IPS DF 6.9 (cell line): ENCODE results near the gene CALML4.
"Not testable (repeated sequence)": the region's sequence is repeated elsewhere in the genome, so short reads cannot be mapped to it uniquely, and the experiment has no call there.

Experiments used
- DNase-seq: peaks from one replicate; pipeline ENCODE4 v3.0.0-alpha.2; 2013; ENCODE audit warnings: low read depth, low spot score
- H3K27ac ChIP-seq: one replicate; pipeline ENCODE4 v1.5.1; 2013; ENCODE audit warnings: low read length, control low read depth
- H3K27me3 ChIP-seq: 2 replicates; pipeline ENCODE4 v1.6.1; 2013; ENCODE audit warnings: mild to moderate bottlenecking, low read length; ENCODE audit not compliant: control insufficient read depth, insufficient read depth
- H3K36me3 ChIP-seq: 2 replicates; pipeline ENCODE4 v1.6.1; 2013; ENCODE audit warnings: low read length; ENCODE audit not compliant: control insufficient read depth, insufficient read depth
- H3K4me1 ChIP-seq: 2 replicates; pipeline ENCODE4 v1.6.1; 2013; ENCODE audit warnings: low read length; ENCODE audit not compliant: control insufficient read depth, insufficient read depth
- H3K4me3 ChIP-seq: 2 replicates; pipeline ENCODE4 v1.5.1; 2013; ENCODE audit warnings: mild to moderate bottlenecking, low read length
- H3K9me3 ChIP-seq: 2 replicates; pipeline ENCODE4 v1.6.1; 2013; ENCODE audit warnings: low read length, inconsistent platforms; ENCODE audit not compliant: control insufficient read depth, insufficient read depth
- WGBS: extraction: QIAGEN DNeasy Blood & Tissue Kit; methylation state at CpG from one replicate; pipeline ENCODE4 v1.1.7; 2013; ENCODE audit warnings: mixed read lengths, missing lambda C conversion rate; ENCODE audit not compliant: insufficient read length, insufficient coverage; 5-methylcytosine and 5-hydroxymethylcytosine counted together

Gene CALML4

GRCh38 chr15:68224108-68224507, 19.0 kb upstream of the CALML4 start:
- no peak for DNase-seq
- WGBS: no CpG with 5 or more reads among the region's 3 CpGs
- H3K4me3 ChIP-seq: no peak overlapping the region
- 0 out of 2 replicates have a peak, but pooled peaks cover 1% of the 10 kb centered on the region for H3K4me1 ChIP-seq
- no peaks in the 10 kb centered on the region for H3K27me3 ChIP-seq
- no peaks in the 10 kb centered on the region; the same call in 1 of the 2 replicates for H3K9me3 ChIP-seq
- H3K36me3 ChIP-seq: peaks cover 3% of the 10 kb centered on the region; the same call in 1 of the 2 replicates
- H3K27ac ChIP-seq: no peak overlapping the region

GRCh38 chr15:68223171-68223570, 18.0 kb upstream of the CALML4 start:
- DNase-seq: no peak
- Histone ChIP-seq H3K27ac (no peak overlapping the region), H3K4me3 (no peak overlapping the region), H3K27me3 (no peaks in the 10 kb centered on the region), H3K9me3 (no peaks in the 10 kb centered on the region; the same call in 1 of the 2 replicates), H3K4me1 (no peaks in the 10 kb centered on the region), H3K36me3 (peaks cover 9% of the 10 kb centered on the region)
- no CpG with 5 or more reads among the region's 6 CpGs for WGBS

DNA sequence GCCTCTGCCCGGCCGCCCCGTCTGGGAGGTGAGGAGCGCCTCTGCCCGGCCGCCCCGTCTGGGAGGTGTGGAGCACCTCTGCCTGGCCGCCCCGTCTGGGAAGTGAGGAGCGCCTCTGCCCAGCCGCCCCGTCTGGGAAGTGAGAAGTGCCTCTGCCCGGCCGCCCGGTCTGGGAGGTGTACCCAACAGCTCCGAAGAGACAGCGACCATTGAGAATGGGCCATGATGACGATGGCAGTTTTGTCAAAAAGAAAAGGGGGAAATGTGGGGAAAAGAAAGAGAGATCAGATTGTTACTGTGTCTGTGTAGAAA, 17.3 kb upstream of the CALML4 start:
- not testable (repeated sequence) for H3K27me3 ChIP-seq, H3K9me3 ChIP-seq, DNase-seq, H3K4me3 ChIP-seq, H3K4me1 ChIP-seq, H3K36me3 ChIP-seq, H3K27ac ChIP-seq
- WGBS: no CpG with 5 or more reads among the region's 18 CpGs

DNA sequence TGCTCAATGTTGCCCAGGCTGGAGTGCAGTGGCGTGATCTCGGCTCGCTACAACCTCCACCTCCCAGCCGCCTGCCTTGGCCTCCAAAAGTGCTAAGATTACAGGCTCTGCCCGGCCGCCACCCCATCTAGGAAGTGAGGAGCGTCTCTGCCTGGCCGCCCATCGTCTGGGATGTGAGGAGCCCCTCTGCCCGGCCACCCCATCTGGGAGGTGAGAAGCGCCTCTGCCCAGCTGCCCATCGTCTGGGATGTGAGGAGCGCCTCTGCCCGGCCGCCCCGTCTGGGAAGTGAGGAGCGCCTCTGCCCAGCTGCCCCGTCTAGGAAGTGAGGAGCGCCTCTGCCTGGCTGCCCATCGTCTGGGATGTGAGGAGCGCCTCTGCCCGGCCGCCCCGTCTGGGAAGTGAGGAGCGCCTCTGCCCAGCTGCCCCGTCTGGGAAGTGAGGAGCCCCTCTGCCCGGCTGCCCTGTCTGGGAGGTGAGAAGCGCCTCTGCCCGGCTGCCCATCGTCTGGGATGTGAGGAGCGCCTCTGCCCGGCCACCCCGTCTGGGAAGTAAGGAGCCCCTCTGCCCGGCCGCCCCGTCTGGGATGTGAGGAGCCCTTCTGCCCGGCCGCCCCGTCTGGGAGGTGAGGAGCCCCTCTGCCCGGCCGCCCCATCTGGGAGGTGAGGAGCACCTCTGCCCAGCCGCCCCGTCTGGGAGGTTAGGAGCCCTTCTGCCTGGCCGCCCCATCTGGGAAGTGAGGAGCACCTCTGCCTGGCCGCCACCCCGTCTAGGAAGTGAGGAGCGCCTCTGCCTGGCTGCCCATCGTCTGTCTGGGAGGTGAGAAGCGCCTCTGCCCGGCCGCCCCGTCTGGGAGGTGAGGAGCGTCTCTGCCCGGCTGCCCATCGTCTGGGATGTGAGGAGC, 16.6 kb upstream of the CALML4 start:
- H3K4me1 ChIP-seq, H3K9me3 ChIP-seq, H3K27me3 ChIP-seq, DNase-seq, H3K4me3 ChIP-seq, H3K36me3 ChIP-seq, H3K27ac ChIP-seq: not testable (repeated sequence)
- no CpG with 5 or more reads among the region's 55 CpGs for WGBS

- WGBS: no CpG with 5 or more reads among the region's 6 CpGs
- DNase-seq: no peak
- H3K27me3 ChIP-seq: no peaks in the 10 kb centered on the region
- H3K9me3 ChIP-seq: no peaks in the 10 kb centered on the region; the same call in 1 of the 2 replicates
- peaks cover 9% of the 10 kb centered on the region for H3K36me3 ChIP-seq
- no peak overlapping the region for H3K4me3 ChIP-seq
- no peak overlapping the region for H3K27ac ChIP-seq
- no peaks in the 10 kb centered on the region for H3K4me1 ChIP-seq
These were observed 15.8 kb upstream of the CALML4 start for GRCh38 chr15:68220967-68221366.

DNA sequence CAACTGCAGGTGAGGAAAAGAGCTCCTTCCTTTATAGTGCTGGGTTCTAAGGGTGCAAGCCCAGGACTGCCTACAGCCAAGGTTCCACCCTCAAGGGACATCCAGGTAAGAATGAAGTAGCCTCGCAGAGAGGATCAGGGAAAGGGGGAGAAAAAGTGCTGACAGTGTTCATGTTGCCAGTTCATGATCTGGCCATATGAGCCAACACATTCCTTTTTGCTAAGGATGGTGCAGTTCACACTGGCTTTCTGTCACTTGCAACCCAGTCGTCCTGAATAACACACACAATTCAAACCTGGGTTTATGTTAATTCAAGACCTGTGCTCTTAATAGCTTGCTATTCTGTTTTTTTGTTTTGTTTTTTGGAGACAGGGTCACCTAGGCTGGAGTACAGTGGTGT, 15.4 kb upstream of the CALML4 start:
- no peak for DNase-seq
- Histone ChIP-seq H3K36me3 (peaks cover 9% of the 10 kb centered on the region), H3K27me3 (no peaks in the 10 kb centered on the region), H3K27ac (no peak overlapping the region), H3K9me3 (no peaks in the 10 kb centered on the region; the same call in 1 of the 2 replicates), H3K4me1 (no peaks in the 10 kb centered on the region), H3K4me3 (no peak overlapping the region)
- WGBS: no CpG with 5 or more reads among the region's 2 CpGs

GRCh38 chr15:68218847-68219798, 14.0 kb upstream of the CALML4 start:
- no CpG with 5 or more reads among the region's 9 CpGs for WGBS
- DNase-seq: no peak
- H3K27ac ChIP-seq: no peak overlapping the region
- no peaks in the 10 kb centered on the region for H3K27me3 ChIP-seq
- H3K4me3 ChIP-seq: no peak overlapping the region
- H3K4me1 ChIP-seq: no peaks in the 10 kb centered on the region
- H3K36me3 ChIP-seq: peaks cover 9% of the 10 kb centered on the region
- H3K9me3 ChIP-seq: no peaks in the 10 kb centered on the region; the same call in 1 of the 2 replicates

GRCh38 chr15:68218331-68218730, 13.2 kb upstream of the CALML4 start:
- Histone ChIP-seq H3K4me3 (no peak overlapping the region), H3K27ac (no peak overlapping the region), H3K4me1 (no peaks in the 10 kb centered on the region), H3K36me3 (peaks cover 12% of the 10 kb centered on the region), H3K27me3 (no peaks in the 10 kb centered on the region), H3K9me3 (no peaks in the 10 kb centered on the region; the same call in 1 of the 2 replicates)
- no CpG with 5 or more reads among the region's 8 CpGs for WGBS
- no peak for DNase-seq

DNA sequence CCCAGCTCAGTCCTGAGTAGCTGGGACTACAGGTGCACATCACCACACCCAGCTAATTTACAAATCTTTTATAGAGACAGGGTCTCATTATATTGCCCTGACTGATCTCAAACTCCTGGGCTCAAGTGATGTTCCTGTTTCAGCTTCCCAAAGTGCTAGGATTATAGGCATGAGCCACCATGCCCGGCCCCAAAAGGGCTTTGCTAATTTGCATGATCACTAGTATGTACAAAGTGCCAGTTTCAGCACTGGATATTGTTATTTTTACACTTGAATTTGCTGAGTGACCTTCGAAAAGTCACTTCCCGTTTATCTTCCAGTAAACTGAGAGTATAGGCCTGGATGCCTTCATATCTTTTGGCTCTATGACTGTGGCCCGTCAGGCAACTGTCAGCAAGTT, 12.2 kb upstream of the CALML4 start:
- no peaks in the 10 kb centered on the region for H3K4me1 ChIP-seq
- H3K36me3 ChIP-seq: peaks cover 12% of the 10 kb centered on the region
- H3K27me3 ChIP-seq: no peaks in the 10 kb centered on the region
- no peak for DNase-seq
- H3K4me3 ChIP-seq: no peak overlapping the region
- H3K9me3 ChIP-seq: no peaks in the 10 kb centered on the region
- H3K27ac ChIP-seq: no peak overlapping the region
- WGBS: no CpG with 5 or more reads among the region's 4 CpGs

DNA sequence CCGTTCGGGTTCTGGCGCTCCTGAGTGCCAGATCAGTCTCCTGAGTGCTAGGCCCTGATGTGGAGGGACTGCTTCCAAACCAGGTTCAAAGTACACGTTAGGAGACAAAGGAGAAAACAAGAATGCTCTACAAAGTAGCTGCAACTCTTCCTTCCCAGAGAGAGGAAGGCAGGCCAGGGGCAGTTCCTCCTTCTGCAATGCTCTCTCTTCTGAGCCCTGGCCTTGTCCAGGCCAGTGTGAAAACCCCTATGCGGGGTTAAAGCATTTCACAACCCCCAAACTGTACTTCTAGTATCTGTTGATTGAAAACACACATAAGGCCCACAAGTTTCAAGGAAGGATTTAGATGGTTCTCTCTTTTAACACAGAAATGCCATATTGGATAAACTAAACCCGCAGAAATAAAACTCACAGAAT, 9.7 kb upstream of the CALML4 start:
- Histone ChIP-seq H3K36me3 (peaks cover 12% of the 10 kb centered on the region), H3K27me3 (no peaks in the 10 kb centered on the region), H3K4me1 (peaks cover 4% of the 10 kb centered on the region), H3K27ac (no peak overlapping the region), H3K9me3 (no peaks in the 10 kb centered on the region), H3K4me3 (no peak overlapping the region)
- WGBS: no CpG with 5 or more reads among the region's 6 CpGs
- DNase-seq: no peak
